Fibroblast of skin of back (primary cell): ENCODE results near the gene PSMB1. TPM values are rescaled to one million over a fixed set of nuclear protein-coding genes. Genes with fewer than 3 reads are reported as not detected.

Experiments used
- DNase-seq: peaks from one replicate; pipeline ENCODE4 v3.0.0-alpha.2; 2013
- polyA plus RNA-seq, 2 experiments: library from polyadenylated mRNA; unstranded; fragments of 120-200 nt; gene quantifications; one replicate each; pipeline ENCODE4 v1.2.1, GENCODE V29; 2013; ENCODE audit not compliant: insufficient read length in 2 of 2

The PSMB1 gene
- 216 TPM for polyA plus RNA-seq (2013, experiment 1 of 2; ENCODE audit: insufficient read length)
- 172 TPM for polyA plus RNA-seq (2013, experiment 2 of 2; ENCODE audit: insufficient read length)

GRCh38 chr6:170552765-170553533 is at the start of gene PSMB1:
Gene PSMB1, minus strand, starts transcription at chr6:170553307. Its CDS starts 65 bp downstream, at chr6:170553242.
- DNase-seq = peak; percentile 96

GRCh38 chr6:170597278-170597677 is 44.2 kb upstream of the PSMB1 start:
- DNase-seq = no peak

GRCh38 chr6:170596426-170596825 is 43.3 kb upstream of the PSMB1 start:
- DNase-seq = no peak

- no peak for DNase-seq
Measured at GRCh38 chr6:170590725-170591124, 37.6 kb upstream of the PSMB1 start.

GRCh38 chr6:170584954-170585498 is 31.9 kb upstream of the PSMB1 start:
- DNase-seq = no peak

- peak; percentile 92 for DNase-seq
Measured at GRCh38 chr6:170584181-170584953, 31.3 kb upstream of the PSMB1 start, which contains the start of gene PDCD2. Gene PDCD2, minus strand, starts transcription at chr6:170584637. Its CDS starts 56 bp downstream, at chr6:170584581.

- DNase-seq = no peak
Measured at GRCh38 chr6:170583756-170584180, 30.7 kb upstream of the PSMB1 start.

- DNase-seq = no peak
Measured at GRCh38 chr6:170578909-170579308, 25.8 kb upstream of the PSMB1 start.

- DNase-seq = no peak
Measured at GRCh38 chr6:170575250-170575649, 22.1 kb upstream of the PSMB1 start.

- no peak for DNase-seq
Measured at GRCh38 chr6:170572704-170573466, 19.8 kb upstream of the PSMB1 start.

- DNase-seq = no peak
Measured at GRCh38 chr6:170564936-170565530, 11.9 kb upstream of the PSMB1 start.

GRCh38 chr6:170561555-170561954 is 8.4 kb upstream of the PSMB1 start:
- no peak for DNase-seq

- DNase-seq = no peak
Measured at GRCh38 chr6:170555305-170555704, 2.2 kb upstream of the PSMB1 start.

- peak; percentile 1 for DNase-seq
Measured at GRCh38 chr6:170554796-170555137, 1.7 kb upstream of the PSMB1 start.

GRCh38 chr6:170554013-170554795 is 1.1 kb upstream of the PSMB1 start, which contains the start of gene TBP:
Gene TBP, plus strand, starts transcription at chr6:170554369. Its CDS starts 2,661 bp downstream, at chr6:170557030.
- DNase-seq = peak; percentile 99

- DNase-seq = no peak
Measured at GRCh38 chr6:170553534-170554012, 466 bp upstream of the PSMB1 start.

- DNase-seq = no peak
Measured at GRCh38 chr6:170545405-170545804, 7.7 kb downstream of the PSMB1 start.

- no peak for DNase-seq
Measured at GRCh38 chr6:170542031-170542719, 10.9 kb downstream of the PSMB1 start.

GRCh38 chr6:170537329-170537728 is 15.8 kb downstream of the PSMB1 start:
- DNase-seq = no peak

GRCh38 chr6:170536671-170537070 is 16.4 kb downstream of the PSMB1 start:
- no peak for DNase-seq
